HL-60/S4 treated with retinoic acid at 250 ng/mL for 4 days and 3 days (cell line): ENCODE measurements around the gene GFI1.
"Not testable (repeated sequence)": the region's sequence is repeated elsewhere in the genome, so short reads cannot be mapped to it uniquely, and the experiment has no call there.

Experiments
- in situ Hi-C: fragments of 300-500 bp; cut with MboI; formaldehyde crosslinking; loops from 2 replicates; pipeline ENCODE4 v1.7.0; 2022; ENCODE audit warnings: low sequenced_read_pairs

Gene GFI1

DNA sequence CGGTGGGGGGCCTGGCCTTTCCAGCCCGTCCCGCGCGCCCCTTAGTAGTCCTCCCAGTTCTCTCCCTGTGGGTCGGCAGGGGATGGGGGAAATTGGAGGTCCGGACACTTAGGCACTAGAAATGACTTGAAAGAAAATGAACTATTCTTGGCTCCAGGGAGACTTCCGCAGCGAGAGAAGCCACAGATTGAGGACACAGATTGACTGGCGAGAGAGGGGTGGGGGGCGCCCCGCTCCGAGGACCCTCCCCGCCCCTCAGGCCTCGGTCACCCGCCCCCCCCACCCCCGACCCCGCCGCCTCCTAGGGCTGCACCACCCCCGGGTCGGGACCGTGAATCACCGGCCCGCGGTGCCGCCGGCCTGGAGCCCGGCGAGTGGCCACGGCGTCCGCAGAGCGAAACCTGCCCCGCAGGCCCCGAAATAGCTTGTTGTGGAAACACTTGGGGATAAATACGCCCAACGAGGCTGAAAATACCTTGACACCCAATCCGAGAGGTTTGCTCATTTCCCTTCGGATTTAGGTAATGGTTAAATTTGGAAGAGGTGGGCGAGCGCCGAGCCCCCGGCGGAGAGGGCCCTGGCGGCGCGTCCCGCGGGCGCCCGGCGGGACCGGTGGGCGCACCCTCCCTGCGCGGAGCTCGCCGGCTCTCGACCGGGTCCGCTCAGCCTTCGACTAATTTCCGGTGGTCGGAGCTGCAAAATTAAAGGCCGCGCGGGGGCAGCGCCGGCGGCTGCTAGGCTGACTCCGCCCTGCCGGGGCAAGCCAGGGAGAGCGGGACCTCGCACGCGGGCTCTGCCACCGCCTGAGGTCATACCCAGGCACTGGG lies at the start of gene GFI1:
TSS of gene GFI1 (minus strand) at position 675 of the 827 bp plus-strand sequence. CDS start 3,438 bp downstream, outside the sequence.
- in situ Hi-C loops: loop anchor here (25.0 kb wide), 1 partner anchor 101 kb away; no protein-coding TSS in a partner anchor

DNA sequence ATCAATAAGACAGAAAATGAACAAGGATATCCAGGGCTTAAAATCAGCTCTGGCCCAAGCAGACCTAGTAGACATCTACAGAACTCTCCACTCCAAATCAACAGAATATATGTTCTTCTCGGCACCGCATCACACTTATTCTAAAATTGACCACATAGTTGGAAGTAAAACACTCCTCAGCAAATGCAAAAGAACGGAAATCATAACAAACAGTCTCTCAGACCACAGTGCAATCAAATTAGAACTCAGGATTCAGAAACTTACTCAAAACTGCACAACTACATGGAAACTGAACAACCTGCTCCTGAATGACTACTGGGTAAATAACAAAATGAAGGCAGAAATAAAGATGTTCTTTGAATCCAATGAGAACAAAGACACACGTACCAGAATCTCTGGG lies 45.6 kb upstream of the GFI1 start:
- in situ Hi-C loops: not testable (repeated sequence)

DNA sequence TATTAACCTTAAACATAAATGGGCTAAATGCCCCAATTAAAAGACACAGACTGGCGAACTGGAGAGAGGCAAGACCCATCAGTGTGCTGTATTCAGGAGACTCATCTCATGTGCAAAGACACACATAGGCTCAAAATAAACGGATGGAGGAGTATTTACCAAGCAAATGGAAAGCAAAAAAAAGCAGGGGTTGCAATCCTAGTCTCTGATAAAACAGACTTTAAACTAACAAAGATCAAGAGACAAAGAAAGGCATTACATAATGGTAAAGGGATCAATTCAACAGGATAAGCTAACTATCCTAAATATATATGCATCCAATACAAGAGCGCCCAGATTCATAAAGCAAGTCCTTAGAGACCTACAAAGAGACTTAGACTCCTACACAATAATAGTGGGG lies 45.2 kb upstream of the GFI1 start:
- in situ Hi-C loops: not testable (repeated sequence)

DNA sequence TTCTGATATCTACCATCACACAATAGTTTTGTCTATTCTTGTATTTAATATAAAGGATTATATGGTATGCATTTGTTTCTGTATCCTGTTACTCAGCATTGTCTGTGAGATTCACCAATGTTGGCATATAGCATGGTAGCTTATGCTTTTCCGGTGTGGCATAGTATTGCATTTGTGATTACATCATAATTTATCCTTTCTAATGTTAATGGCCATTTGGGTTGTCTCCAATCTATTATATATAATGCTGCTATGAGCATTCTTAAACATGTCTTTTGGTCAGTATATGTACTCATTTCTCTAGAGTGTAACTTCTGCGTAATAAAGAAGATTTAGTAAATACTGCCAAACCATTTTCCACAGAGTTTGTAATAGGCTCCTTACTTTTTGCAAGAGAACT lies 40.9 kb upstream of the GFI1 start:
- in situ Hi-C loops: no loop called here

DNA sequence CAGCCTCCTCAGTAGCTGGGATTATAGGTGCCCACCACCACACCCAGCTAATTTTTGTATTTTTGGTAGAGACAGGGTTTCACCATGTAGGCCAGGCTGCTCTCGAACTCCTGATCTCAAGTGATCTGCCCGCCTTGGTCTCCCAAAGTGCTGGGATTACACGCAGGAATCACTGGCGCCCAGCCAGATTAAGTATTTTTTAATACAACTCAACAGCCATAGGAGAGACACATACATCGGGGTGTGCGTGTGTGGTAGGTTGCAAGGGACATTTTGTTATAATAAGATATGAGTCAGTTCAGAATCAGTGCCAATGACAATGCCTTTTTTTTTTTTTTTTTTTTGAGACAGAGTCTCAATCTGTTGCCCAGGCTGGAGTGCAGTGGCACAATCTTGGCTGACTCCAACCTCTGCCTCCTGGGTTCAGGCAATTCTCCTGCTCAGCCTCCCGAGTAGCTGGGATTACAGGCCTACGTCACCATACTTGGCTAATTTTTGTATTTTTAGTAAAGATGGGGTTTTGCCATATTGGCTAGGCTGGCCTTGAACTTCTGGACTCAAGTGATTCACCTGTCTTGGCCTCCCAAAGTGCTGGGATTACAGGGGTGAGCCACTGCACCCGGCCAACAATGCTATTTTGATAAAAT lies 38.3 kb upstream of the GFI1 start:
- in situ Hi-C loops: not testable (repeated sequence)

DNA sequence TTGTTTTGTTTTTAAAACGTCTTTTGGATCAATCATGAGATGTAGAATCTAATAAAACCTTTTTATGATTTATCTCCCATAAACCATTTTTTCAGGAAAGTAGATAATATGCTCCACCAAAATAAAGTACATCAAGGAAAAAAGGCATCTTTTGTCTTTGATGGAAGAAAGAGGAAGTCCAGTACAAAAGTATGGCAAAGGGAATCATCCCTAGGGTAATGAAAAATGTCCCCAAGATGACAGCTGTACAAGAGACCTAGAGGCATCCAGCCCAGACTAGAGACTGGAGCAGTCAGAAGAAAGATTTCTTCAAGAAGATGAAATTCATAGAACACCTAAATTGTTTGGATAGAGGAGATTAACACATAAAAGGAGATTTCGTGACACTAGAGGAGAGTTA lies 32.3 kb upstream of the GFI1 start:
- in situ Hi-C loops: no loop called here

DNA sequence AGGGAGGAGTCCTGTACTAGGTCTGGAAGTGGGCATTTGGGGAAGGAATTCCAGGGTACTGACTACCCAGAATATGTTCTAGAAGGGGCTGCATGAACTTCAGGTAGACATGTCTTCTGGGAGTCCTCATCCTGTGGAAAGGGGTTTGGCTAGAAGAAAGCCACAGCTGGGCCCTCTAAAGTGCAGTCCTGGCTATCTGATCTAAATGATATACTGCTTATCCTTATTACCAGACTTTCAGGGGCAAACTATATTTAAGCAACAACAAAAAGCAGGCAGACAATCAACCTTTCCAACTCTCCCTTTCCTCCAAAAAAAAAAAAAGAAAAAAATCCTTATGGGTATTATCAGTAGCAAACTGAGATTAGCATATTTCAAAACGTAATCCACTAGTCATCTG lies 29.8 kb upstream of the GFI1 start:
- in situ Hi-C loops: no loop called here

DNA sequence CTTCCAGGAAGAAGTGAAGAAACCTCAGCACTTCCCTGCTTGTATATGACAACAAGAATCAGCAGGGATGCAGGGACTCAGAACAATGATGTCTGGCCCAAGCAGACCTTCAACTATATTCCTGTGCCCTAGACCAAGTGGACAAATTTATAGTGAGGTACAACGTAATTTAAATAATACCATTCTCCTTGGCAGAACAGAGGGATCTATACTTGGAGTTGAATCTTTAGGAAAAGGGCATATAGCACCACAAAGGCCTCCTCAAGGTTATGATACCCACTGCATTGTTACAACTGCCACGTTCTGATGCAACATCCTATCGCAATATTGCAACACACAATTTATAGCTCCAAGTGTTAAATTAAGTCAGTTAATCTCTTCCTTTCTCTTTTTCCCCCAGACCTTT lies 29.1 kb upstream of the GFI1 start:
- in situ Hi-C loops: no loop called here

DNA sequence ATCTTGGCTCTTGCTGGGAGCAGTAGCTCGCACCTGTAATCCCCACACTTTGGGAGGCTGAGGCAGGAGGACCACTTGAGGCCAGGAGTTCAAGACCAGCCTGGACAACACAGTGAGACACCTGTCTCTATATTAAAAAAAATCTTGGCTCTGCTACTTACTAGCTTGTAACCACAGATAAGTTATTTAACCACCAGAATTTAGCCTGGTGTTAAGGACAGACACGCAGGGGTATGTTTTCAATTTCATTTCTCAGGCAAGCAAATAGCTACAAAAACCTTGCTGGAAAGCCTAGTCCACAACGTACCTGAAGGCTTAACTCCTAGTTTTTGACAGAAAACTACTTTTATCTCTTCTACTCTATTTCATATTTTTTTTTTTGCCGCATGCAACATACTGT lies 24.8 kb upstream of the GFI1 start:
- in situ Hi-C loops: no loop called here

DNA sequence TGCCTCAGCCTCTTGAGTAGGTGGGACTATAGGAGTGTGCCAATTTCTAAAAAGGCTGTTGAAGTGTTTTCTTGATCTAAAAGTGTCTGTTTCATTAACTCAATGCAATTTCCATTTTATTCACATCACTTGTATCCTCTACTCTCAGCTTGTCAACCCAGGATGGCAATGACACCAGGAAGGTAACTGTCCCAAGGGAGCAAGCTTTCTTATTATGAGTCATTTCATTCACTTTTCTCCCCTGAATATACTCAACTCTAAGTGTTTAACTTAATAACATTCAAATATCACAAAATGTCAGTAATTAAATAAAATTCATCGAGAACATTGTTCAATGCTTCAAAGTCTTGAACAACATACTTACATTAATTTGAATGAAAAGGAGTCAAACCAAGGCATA lies 22.9 kb upstream of the GFI1 start:
- in situ Hi-C loops: no loop called here

DNA sequence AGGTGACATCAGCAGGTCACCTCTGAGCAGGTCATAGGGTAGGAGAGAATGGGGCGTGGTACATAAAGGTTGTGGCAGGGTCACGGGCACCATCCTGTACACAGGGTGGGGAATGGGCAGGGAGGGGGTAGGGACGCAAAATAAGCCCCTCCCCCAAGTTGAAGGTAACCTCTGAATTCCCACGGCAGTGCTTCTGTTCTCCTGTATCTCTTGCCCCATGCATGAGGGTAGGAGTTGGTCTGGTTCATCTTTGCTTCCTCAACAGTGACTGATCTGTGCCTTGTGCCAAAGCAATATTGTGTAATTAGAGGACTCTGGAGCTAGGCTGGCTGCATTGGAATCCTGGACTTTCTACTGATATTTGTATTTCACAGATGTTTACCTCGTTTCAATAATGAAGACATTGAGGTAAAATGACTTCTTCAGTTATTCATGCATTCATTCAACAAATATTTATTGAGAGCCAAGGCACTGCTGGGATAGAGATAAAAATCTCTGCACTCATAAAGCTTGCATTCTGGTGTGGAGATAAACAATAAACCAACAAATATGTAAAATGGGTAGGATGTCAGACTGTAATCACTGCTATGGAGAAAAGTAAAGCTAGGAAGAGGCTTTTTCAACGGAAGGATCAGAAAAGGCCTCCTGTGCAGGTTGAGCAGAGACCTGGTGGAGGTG lies 18.4 kb upstream of the GFI1 start:
- in situ Hi-C loops: no loop called here

DNA sequence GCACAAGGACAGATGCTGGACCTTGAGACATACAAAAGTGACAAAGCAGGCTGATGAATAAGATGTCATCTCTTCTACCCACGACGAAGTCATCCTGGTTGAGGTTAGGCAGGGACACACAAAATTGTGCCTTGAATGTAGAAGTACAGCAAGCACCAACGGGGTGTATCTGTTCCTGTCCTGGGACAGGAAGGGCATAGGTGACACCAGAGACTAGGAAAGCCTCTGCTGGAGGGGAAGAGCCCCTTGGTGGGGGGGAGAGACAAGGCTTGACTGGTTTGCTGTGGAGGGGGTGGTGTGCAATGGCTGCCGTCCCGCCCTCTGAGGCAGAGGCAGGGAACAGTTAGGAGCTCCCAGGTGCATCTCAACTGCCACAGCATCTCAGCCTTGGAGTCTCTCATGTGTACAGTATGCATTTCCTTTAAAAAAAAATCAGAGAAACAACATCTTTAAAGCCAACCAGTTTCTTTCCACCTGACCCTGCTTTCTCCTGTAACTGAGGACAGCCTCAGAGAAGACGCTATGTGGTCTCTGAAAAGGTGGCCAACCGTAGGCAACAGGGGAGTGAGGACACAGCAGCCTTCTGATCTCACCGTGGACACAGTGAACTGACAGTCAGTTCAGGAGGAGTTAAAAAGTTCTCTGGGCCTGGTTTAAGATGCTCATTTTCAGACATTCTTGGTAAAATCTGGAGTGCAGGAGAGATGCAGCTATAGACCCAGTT lies 17.7 kb upstream of the GFI1 start:
- in situ Hi-C loops: no loop called here

DNA sequence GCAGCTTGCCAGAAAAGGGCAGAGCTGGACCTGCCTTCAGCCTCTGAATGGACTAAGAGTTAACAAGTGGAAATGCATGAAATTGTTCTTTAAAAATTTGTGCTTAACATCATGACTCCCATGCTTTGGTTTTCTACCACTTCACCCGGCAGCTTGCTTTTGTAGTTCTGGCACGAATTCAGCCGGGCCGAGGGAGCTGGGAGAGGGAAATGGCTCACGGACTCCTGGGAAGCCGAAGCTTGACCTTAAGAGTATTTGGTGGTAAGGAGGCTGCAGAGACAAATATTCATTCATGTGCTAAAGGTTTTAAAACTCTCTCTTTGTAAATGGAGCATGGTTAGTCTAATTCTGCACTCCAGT lies 17.2 kb upstream of the GFI1 start:
- in situ Hi-C loops: no loop called here

DNA sequence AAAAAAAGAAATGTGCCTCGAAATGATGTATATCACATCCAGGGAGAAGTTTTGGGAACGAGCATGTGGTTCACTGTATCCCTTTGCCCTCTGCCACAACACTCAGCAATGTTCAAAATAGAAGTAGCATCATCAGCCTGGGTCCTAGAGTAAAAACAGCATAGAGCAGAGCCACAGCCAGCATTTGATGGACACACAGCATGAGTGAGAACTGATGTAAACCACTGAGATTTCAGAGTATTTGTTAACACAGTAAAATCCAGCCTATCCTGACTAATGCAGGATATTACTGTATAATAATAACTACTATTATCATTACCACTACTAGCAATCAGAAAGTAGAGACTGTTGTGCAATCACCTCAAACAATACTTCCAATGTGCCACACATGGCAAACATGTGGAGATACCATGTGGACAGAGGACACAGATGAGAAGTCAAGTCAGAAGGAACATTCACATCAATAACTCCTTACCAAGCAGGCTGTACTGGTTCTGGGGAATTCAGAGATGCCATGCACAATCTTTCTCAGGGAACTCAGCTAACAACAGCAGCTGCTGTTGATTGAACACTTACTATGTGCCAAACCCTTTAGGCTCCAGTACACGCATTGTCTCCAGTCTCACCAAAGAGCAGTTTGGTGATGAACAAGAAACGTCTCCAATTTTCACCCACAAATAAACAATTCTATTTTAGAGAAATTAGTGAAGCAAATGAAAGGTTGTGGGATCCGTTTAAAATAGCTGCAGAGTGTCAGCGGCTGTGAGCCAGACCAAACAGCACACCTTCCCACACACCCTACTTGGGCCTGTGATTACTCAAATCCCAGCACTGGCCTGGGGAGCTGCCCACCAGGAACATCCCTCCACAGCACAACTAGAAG lies 16.6 kb upstream of the GFI1 start:
- in situ Hi-C loops: no loop called here

DNA sequence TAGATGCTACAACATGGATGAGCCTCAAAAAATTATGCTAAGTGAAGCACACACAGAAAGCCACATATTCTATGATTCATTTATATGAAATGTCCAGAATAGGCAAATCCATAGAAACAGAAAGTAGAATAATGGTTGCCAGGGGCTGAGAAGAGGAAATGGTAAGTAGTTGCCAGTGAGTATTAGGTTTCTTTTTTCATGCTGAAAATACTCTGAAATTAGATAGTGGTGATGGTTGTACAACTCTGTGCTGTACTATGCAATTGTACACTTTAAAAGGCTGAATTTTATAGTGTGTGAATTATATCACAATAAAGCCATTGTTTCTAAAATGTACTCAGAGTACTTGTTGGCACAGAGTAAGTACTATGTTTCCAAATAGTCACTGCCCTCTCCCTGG lies 15.5 kb upstream of the GFI1 start:
- in situ Hi-C loops: no loop called here

DNA sequence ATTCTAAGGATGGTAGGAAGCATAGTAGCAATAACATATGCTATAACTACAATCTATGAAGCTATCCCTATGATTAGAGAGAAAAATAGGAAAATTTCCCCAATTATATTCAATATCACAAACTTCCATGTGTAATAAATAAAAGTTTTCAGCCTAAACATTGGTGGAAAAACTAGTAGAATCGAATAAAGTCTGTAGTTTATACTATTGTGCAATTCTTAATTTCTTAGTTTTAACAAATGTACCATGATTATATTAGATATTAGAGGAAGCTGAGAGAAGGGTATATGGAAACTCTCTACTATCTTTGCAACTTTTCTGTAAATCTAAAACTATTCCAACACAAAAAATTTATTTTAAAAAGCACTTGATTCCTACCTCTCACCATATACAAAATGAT lies 13.8 kb upstream of the GFI1 start:
- in situ Hi-C loops: no loop called here

DNA sequence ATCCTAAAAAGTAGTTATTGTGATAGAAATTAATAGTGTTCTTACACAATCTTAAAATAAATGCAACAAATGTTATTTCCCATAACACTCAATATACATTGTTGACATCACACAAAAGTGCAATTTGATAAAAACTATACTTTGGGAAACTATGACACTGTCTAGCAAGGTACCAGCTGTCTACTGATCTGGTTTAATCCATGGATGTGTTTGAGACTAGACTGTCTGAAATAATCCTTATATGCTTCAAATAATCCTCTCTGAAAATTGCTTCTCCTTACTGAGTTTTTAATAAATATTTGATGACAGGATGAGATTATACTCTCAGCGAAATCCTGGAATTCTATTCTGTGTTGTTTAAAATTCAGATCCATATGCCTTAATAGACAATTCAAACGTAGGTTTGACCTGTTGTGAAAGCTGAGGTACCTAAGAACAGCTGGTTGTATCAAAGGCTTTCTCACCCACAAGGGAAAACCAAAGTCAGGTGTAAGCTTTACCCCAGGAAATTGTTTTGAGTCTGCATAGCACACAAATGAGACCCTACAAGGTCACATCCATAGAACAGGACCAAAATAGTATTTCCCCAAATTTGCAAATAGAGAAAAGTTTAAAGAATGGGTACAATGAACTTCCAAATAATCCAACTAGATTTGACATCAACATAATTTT lies 8.8 kb upstream of the GFI1 start:
- in situ Hi-C loops: loop anchor here (25.0 kb wide), 1 partner anchor 92 kb away; no protein-coding TSS in a partner anchor

DNA sequence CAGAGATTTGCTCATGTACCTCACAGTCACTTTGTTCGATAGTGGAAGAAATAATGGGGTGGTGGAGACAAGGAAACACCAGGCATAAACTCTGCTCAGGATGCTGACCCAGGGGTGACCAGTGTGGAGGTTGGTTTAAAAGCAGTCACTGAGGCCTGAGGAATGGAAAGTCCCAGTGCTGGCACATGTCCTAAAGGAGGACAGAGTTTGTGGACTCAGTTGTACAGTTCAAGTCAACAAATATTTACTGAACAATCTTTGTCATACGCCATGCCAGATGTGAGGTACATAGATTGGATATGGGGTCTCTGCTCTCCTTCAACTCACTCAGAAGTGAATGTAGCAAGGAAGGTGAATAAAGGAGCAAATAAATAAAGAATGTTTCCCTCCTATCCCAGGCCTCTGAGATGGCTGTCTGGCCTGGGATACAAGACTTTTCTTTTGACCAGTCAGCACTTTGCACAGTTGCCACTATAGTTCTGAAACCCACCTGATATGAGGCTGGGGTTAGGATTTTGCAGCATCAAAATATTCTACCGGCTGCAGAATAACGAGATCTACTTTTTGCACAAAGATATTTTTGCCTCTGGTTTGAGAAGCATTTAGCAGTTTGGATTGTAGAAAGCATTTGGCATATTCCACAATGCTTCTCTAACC lies 7.9 kb upstream of the GFI1 start:
- in situ Hi-C loops: loop anchor here (25.0 kb wide), 1 partner anchor 93 kb away; no protein-coding TSS in a partner anchor

DNA sequence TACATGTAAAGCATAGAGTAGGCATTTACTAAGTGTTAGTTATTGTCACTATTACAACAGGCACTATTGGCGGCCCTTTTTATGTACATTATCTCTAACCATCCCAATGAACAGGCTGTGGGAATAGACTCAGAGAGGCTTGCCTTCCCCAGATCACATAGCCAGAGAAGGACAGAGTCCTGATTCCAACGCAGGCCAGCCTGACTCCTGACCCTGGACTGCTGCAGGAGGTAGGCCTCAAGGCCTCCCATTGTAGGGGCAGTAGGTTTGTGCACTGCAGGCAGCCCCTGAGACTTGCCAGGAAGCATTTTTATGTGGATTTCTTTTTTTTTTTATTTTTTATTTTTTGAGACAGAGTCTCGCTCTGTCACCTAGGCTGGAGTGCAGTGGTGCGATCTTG lies 6.4 kb upstream of the GFI1 start:
- in situ Hi-C loops: loop anchor here (25.0 kb wide), 1 partner anchor 94 kb away; no protein-coding TSS in a partner anchor
